Heart left ventricle (tissue), 16 donors: ENCODE data around the gene FAM171A2. TPM values are rescaled to one million over a fixed set of nuclear protein-coding genes. Genes with fewer than 3 reads are reported as not detected.

ENCODE experiments used
- ATAC-seq, 4 donors: fragments of 200-7000 bp; cut with Tn5 transposase; one replicate each; pipeline ENCODE4 v1.9.1; 2020 to 2022; ENCODE audit warnings: moderate library complexity in 4 of 4, mild to moderate bottlenecking in 3 of 4, moderate number of reproducible peaks in 1 of 4
- DNase-seq, 5 donors: peaks; one replicate each; pipeline ENCODE4 v3.0.0-alpha.2; 2020
- H3K27ac ChIP-seq, 12 donors: fragments of 200-600 bp; sonication (generic) in 4 of 12; one replicate each; pipeline versions ENCODE4 v1.5.0 to v1.8.0; 2016 to 2022; ENCODE audit warnings: mild to moderate bottlenecking in 2 of 12
- H3K27me3 ChIP-seq, 9 donors: fragments of 200-600 bp; sonication (generic) in 2 of 9; one replicate each; pipeline versions ENCODE4 v1.5.1 to v1.8.0; 2016 to 2022; ENCODE audit warnings: mild to moderate bottlenecking in 3 of 9
- H3K36me3 ChIP-seq, 9 donors: fragments of 200-600 bp; sonication (generic) in 2 of 9; one replicate each; pipeline versions ENCODE4 v1.5.0 to v1.8.0; 2018 to 2022; ENCODE audit warnings: mild to moderate bottlenecking in 2 of 9
- H3K4me1 ChIP-seq, 12 donors: fragments of 200-600 bp; sonication (generic) in 4 of 12; one replicate each; pipeline versions ENCODE4 v1.5.0 to v1.8.0; 2016 to 2022; ENCODE audit warnings: mild to moderate bottlenecking in 3 of 12
- H3K4me3 ChIP-seq, 12 donors: fragments of 200-600 bp; sonication (generic) in 4 of 12; one replicate each; pipeline versions ENCODE4 v1.5.0 to v1.8.0; 2017 to 2022; ENCODE audit warnings: mild to moderate bottlenecking in 9 of 12, moderate library complexity in 4 of 12
- H3K9me3 ChIP-seq, 12 donors: fragments of 200-600 bp; sonication (generic) in 4 of 12; one replicate each; pipeline versions ENCODE4 v1.5.0 to v1.8.0; 2016 to 2022; ENCODE audit warnings: mild to moderate bottlenecking in 1 of 12
- CTCF ChIP-seq, 12 donors: fragments of 200-600 bp; sonication (generic) in 4 of 12; IDR thresholded peaks; one replicate each; pipeline versions ENCODE4 v1.5.0 to v1.8.0; 2018 to 2022; ENCODE audit warnings: antibody characterized with exemption in 12 of 12, mild to moderate bottlenecking in 5 of 12
- POLR2A ChIP-seq, 2 donors: fragments of 450-650 bp; IDR thresholded peaks; one replicate each; pipeline ENCODE4 v1.6.1; 2017; ENCODE audit warnings: antibody characterized with exemption in 2 of 2, mild to moderate bottlenecking in 2 of 2, moderate library complexity in 2 of 2
- WGBS, 4 donors: extraction: QIAGEN DNeasy Blood & Tissue Kit in 2 of 4; methylation state at CpG; one replicate each; pipeline versions ENCODE4 v1.1.5 to v1.1.7; 2013 to 2018; 5-methylcytosine and 5-hydroxymethylcytosine counted together
- intact Hi-C, 10 donors: fragments of 100-400 bp; cut with DNase I; formaldehyde crosslinking; loops; one replicate each; pipeline versions ENCODE4 v1.11.1 to v1.14.2; 2022
- polyA plus RNA-seq, 2 donors: library from polyadenylated mRNA; stranded (reverse); fragments of 200-250 nt; gene quantifications; one replicate each; pipeline ENCODE4 v1.2.3, GENCODE V29; 2013
- total RNA-seq, 9 donors: library from RNA; depleted of rRNA in 2 of 9; stranded (reverse); fragments of >200 nt in 2 of 9; fragmentation: NEBNext Ultra II Directional in 3 of 9; extraction: Animal tissue kit (Norgen Biotek cat#: 25700) in 3 of 9; gene quantifications; one replicate each; pipeline versions ENCODE4 v1.1.0 to v1.2.4, GENCODE V29; 2016 to 2023
- donor health status: ischemic (EF 13 %, LVEDD 7.1; RV severe dilation, severe dysfunction).
- donor health status: healthy with polysubstance abuse.
- donor health status: DM: no; HTN: yes; CAD: no.
- donor health status: DM: no; HTN: no; CAD: no.
- donor health status: ischemic (EF 25% LVEDD 6.9; RV normal size, moderate dysfunction).
- donor health status: ischemic (EF 25% LVEDD 5.7; RV mildly dilated, moderate dysfunction).
- donor health status: healthy.
- donor health status: DM: yes; HTN: yes; CAD: no.
- donor health status: ischemic (EF 35%, LVEDD 5.7; RV mildly dilated, moderate dysfunction).
- donor health status: nonischemic (EF 11% LVEDD 7.7; RV severe dilation, severe dysfunction).
- donor health status: DM: yes; HTN: yes; CAD: no.
- donor health status: PGD.
- donor health status: ischemic (EF 29% LVEDD 5.4; RV normal size, mild dysfunction).
- donor health status: nonischemic (EF 23%, LVEDD 6.1; RV moderate dilation, normal function).

Gene FAM171A2
- total and polyA plus RNA-seq, 11 donors = 0.40 to 2.1 (median 0.77) TPM

GRCh38 chr17:44351464-44351863, 12.2 kb downstream of the FAM171A2 start:
- Histone ChIP-seq H3K27ac (no peak overlapping the region), H3K27me3 (no peaks in the 10 kb centered on the region), H3K36me3 (peaks cover 0 to 48% (median 31%) of the 10 kb centered on the region in 9 donors), H3K9me3 (no peaks in the 10 kb centered on the region), H3K4me1 (peaks cover 0 to 30% (median 0%) of the 10 kb centered on the region in 12 donors), H3K4me3 (no peak overlapping the region)
- ATAC-seq (no peak), DNase-seq (no peak)
- WGBS, 4 donors = 85 to 95% (median 90%) methylated on average over 6 to 8 of the region's 8 CpGs
- intact Hi-C loops = no loop called here
- TF ChIP-seq POLR2A (IDR thresholded peaks at IDR 0.05) = no peak
- no peak for TF ChIP-seq CTCF (IDR thresholded peaks at IDR 0.05)

- Histone ChIP-seq H3K4me1 (peaks cover 0 to 37% (median 4%) of the 10 kb centered on the region in 12 donors), H3K27ac (no peak overlapping the region), H3K9me3 (no peaks in the 10 kb centered on the region), H3K36me3 (peaks cover 0 to 48% (median 31%) of the 10 kb centered on the region in 9 donors), H3K4me3 (no peak overlapping the region), H3K27me3 (no peaks in the 10 kb centered on the region)
- intact Hi-C loops = no loop called here
- TF ChIP-seq CTCF (IDR thresholded peaks at IDR 0.05) (peak; percentile 51 to 87 (median 69)), POLR2A (IDR thresholded peaks at IDR 0.05) (no peak)
- DNase-seq (peak; percentile 61 to 84 (median 63)), ATAC-seq (peak in 3 of 4 donors; percentile 56 to 68 (median 65))
- 64 to 88% (median 66%) methylated on average over 4 to 6 of the region's 6 CpGs for WGBS, 4 donors
Observed at GRCh38 chr17:44350733-44351226, 12.9 kb downstream of the FAM171A2 start.

GRCh38 chr17:44349553-44350070, 14.0 kb downstream of the FAM171A2 start:
- H3K27ac ChIP-seq = no peak overlapping the region
- H3K9me3 ChIP-seq = no peaks in the 10 kb centered on the region
- TF ChIP-seq CTCF (IDR thresholded peaks at IDR 0.05) (no peak), POLR2A (IDR thresholded peaks at IDR 0.05) (no peak)
- H3K36me3 ChIP-seq = peaks cover 0 to 48% (median 31%) of the 10 kb centered on the region in 9 donors
- intact Hi-C loops = loop anchor here in 2 of 10 donors (5.0 kb wide), 1 partner anchor 137 kb away; no protein-coding TSS in a partner anchor
- no peak for DNase-seq
- H3K4me3 ChIP-seq = no peak overlapping the region
- H3K4me1 ChIP-seq = peaks cover 0 to 40% (median 6%) of the 10 kb centered on the region in 12 donors
- no peaks in the 10 kb centered on the region for H3K27me3 ChIP-seq
- ATAC-seq = no peak
- 88 to 93% (median 91%) methylated on average over 9 to 12 of the region's 12 CpGs for WGBS, 4 donors

- Histone ChIP-seq H3K27ac (no peak overlapping the region), H3K36me3 (peaks cover 0 to 48% (median 31%) of the 10 kb centered on the region in 9 donors), H3K27me3 (no peaks in the 10 kb centered on the region), H3K4me1 (peaks cover 0 to 44% (median 11%) of the 10 kb centered on the region in 12 donors), H3K4me3 (no peak overlapping the region), H3K9me3 (no peaks in the 10 kb centered on the region)
- TF ChIP-seq POLR2A (IDR thresholded peaks at IDR 0.05) = no peak
- no peak for TF ChIP-seq CTCF (IDR thresholded peaks at IDR 0.05)
- ATAC-seq (no peak), DNase-seq (no peak)
- intact Hi-C loops = loop anchor here in 2 of 10 donors (5.0 kb wide), 1 partner anchor 137 kb away; no protein-coding TSS in a partner anchor
- 83 to 91% (median 85%) methylated on average over 5 to 6 of the region's 6 CpGs for WGBS, 4 donors
Observed at GRCh38 chr17:44348988-44349364, 14.7 kb downstream of the FAM171A2 start.
